GM18508 (cell line): ENCODE measurements around the gene LAGE3.

Experiments used
- ATAC-seq: cut with Tn5 transposase; IDR thresholded peaks from one replicate; pipeline ENCODE4 v1.9.1; 2021; ENCODE audit warnings: moderate number of reproducible peaks; ENCODE audit not compliant: insufficient read depth, unreplicated experiment

Gene LAGE3

DNA sequence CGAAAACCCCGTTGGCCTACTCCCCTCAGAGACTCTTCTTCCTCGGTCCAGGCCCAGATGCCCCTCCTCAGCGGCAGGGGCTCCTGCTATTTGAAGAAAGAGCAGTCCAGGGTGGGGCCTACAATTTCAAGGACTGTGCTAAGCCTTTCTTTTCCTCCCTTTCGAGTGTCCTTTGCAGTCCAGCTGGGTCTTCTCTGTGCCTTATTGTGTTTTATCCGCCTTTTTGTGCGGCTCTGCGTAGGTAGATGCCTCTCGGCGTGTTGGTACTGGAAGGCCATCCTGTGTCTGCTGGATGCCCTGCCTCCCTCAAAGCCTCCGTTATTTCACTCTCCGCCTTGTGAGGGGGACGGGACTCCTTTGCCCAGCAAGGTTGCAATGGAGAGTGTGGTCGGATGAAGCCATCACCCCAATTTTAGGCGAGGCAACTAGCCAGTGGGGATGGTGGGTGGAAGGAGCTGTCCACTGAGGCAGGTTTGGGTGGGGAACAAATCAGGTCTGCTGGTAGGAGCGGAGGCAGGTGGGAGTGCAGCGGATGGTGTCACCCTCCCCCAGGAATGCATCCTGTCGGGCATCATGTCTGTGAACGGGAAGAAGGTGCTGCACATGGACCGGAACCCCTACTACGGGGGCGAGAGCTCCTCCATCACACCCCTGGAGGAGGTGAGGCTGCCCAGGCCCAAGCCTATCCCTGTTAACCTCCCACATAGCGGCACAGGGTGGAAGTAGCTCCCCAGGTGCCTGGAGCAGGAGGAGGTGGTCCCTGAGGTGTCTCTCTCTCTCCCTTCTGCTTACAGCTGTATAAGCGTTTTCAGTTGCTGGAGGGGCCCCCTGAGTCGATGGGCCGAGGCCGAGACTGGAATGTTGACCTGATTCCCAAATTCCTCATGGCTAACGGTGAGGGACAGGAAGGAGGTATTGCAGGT is 40.8 kb downstream of the LAGE3 start:
- ATAC-seq: no peak

DNA sequence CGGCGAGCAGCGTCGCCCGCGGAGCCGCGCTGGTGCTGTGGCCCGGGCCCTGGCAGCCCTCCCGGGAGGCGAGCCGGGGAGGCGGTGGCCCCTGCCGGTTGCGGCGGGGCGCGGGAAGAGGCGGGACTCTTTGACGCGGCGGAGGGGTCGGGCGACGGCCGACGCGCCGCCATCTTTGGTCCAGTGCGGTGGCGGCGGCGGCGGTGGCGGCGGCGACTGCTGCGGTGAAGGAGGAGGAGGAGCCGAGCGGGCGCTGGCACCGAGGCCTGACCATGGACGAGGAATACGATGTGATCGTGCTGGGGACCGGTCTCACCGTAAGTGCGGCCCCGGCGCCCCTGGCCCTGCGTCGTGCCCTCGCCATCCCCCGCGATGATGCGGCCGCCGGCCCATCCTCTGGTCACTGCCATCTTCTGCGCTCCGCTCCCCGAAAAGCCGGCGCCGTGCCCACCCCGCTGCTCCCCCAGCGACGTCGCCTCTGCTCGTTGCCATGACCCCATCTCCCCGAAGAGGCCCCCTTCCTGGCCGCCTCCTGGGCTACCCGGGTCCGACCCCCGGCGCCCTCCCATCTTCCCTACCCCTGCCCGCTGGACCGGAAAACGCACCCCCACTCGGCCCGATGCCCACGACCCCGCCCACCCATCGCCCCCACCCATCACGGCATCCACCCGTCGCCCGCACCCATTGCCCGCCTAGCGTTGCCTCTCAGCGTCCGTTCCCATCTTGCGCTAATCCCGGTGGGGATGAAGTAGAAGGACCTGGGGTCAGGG is 41.9 kb downstream of the LAGE3 start, which contains the start of gene GDI1:
GDI1 (plus strand) TSS at position 172 of the 770 bp plus-strand sequence; CDS start at position 273, 101 bp downstream.
- ATAC-seq: no peak

DNA sequence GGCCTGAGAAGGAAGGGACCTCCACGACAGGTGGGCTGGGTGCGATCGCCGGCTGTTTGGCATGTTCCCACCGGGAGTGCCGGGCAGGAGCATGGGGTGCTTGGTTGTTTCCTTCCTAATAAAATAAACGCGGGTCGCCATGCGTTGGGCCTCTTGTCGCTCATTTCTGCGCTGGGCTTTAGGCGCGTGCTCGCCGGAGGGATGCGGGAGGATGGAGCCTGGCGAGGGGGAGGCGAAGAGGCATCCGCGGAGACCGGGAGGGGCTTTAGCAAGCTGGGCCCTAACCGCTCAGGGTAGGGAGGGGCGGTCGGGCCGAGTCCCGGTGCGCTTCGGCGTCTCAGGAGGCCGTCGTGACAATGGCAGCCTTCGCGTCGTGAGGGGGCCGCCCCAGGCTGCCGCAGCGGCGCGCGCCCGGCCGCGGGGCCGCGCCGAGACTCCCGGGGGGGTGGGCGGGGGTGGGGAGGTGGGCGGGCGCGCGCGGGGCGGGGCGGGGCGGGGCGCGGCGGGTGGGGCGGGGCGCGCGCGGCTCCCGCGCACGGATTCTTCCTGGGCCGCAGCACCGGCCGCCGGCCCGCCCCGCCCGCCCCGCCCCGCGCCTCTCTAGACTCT is 42.6 kb downstream of the LAGE3 start:
- ATAC-seq: no peak

DNA sequence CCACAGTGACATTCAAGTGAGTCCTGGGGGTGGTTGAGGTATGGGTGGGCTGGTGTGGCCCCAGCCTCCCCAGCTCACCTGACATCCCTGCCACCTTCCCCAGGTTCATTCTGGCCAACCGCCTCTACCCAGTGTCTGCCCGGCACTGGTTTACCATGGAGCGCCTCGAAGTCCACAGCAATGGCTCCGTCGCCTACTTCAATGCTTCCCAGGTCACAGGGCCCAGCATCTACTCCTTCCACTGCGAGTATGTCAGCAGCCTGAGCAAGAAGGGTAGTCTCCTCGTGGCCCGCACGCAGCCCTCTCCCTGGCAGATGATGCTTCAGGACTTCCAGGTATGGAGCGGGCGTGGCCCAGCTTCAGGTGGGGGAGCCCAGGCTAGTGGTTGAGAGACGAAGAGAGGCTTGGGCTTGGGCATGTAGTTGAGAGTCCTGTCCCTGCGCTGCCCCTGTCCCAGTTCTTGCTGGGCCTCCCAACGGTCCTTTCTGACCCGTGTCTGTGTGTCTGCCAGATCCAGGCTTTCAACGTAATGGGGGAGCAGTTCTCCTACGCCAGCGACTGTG is 43.8 kb downstream of the LAGE3 start:
- no peak for ATAC-seq

DNA sequence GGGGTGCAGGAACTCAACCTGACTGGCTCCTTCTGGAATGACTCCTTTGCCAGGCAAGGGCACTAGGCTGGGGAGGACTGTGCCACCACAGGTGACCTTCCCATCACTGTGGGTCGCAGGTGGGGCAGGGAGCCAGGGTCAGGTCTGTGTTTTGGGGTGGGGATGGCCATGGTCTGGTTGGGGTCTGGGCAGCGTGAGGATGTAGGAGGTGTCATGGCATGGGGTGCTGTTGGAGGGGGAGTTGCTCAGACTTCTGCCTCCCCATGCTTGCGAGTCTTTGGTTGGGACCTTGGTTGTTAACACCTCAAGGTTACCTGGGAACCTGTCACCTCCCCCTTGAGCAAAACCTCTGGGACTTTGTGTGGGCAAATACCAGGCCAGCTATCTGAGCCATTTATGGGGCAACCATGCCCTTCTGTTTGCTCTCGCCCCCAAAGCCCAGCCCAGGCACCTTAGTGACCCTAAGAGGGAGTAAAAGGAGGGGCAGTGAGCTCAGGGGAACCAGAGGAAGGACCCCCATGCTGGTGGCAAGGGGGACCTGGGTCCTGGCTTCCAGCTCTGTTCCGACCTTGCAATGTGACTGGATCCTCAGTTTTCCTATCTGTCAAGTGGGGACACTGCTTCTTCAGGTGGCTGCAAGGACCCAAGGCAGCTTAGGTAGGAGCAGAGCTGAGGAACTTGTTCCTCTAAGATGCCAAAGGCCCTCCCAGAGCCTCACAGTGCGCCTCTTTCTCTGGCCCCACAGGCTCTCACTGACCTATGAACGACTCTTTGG is 44.5 kb downstream of the LAGE3 start:
- no peak for ATAC-seq

DNA sequence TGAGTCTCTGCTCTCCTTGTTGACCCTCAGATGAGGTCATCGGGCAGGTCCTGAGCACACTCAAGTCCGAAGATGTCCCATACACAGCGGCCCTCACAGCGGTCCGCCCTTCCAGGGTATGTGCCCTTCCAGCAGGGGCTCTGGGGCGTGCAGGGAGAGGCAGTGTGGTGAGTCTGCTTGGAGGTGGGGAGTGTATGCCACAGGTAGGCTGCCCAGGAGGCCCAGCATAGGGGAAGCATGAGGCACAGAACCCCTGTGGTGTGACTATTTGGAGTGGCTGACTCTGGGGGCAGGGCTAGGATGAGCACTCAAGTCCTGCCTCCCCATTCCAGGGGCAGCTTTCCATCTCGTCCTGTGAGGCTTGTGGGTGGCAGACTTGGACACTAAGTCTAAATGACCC is 45.5 kb downstream of the LAGE3 start:
- no peak for ATAC-seq

DNA sequence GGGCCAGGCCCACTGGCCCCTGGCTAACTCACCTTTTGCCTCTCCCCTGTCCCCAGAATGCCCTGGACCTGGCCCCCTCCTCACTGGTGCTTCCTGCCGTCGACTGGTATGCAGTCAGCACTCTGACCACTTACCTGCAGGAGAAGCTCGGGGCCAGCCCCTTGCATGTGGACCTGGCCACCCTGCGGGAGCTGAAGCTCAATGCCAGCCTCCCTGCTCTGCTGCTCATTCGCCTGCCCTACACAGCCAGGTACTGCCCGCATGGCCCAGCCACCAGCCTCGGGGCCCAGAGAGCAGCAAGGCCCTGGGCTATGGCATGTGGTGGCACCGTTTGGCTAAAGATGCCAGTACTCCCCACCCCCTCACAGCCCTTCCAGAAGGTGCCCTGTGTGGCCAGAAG is 46.9 kb downstream of the LAGE3 start:
- ATAC-seq: no peak

DNA sequence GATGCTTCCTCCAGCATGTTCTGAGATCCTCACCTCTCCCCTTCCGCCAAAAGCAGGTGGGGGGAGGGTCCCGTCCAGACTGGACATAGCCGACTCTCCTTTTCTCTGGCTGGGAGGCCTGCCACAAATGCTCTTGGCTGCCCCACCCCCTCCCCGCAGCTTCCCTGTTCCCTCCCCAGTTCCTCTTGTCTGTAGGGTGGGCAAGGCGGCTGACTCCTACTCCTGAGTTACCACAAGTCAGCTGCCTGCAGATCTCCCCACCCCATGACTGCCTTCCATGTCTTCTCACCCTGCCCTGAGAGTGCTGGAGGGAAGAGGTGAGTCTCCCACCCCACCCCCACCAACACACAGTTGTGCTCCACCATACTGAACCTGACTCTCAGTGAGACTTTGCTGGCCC is 47.7 kb downstream of the LAGE3 start:
- ATAC-seq: no peak

DNA sequence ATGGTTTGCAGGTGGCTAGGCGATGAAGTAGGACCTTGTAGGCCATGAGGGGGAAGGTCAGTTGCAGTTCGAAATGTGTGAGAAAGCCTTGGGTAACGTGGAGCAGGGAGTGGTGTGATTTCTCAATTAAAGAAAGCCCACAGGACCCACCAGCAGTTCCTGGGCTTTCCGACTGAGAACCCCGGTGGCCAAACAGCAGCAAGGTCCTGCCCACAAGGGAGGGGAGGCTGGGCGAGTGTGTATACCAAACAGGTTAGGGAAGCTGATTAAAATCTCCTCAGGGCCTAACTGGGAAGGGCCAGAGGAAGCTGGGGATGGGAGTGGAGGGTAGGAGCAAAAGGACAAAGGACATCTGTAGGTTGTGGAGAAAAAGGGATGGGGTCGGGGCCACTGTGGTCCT is 48.2 kb downstream of the LAGE3 start:
- ATAC-seq: no peak

DNA sequence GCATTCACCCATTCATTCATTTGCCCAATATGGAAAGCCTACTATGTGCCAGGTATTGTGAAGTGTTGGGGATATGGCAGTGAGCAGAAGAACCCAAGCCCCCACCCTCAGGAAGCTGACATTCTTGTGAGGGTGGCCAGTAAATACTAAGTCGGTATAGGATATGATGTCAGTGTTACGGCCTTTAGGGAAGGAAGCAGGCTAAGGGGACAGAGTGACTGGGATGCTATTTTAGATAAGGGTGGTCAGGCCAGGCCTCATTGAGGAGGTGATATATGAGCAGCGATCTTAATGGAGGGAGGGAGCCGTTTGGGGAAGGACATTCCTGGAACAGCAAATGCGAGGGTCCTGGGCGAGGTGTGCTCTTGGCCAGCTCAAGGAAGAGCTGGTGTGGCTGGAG is 48.6 kb downstream of the LAGE3 start:
- no peak for ATAC-seq

DNA sequence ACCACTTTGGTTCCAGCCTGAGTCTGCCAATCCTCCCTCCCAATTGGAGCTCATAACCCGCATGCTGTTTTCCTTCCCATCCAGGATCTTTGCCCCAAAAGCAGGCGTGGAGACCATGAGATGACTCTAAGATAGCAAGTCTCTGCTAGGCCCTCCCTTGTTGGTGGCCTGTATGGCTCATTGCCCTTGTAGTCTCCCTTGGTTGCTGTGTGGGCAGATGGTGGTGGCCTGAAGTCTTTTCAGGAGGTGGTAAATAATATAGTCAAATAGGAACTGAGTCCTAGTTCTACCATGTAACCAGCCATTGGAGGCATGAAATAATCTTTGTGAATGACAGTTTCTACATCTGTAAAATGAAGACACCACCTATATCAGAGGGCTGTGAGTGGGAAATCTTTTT is 49.4 kb downstream of the LAGE3 start:
- no peak for ATAC-seq

DNA sequence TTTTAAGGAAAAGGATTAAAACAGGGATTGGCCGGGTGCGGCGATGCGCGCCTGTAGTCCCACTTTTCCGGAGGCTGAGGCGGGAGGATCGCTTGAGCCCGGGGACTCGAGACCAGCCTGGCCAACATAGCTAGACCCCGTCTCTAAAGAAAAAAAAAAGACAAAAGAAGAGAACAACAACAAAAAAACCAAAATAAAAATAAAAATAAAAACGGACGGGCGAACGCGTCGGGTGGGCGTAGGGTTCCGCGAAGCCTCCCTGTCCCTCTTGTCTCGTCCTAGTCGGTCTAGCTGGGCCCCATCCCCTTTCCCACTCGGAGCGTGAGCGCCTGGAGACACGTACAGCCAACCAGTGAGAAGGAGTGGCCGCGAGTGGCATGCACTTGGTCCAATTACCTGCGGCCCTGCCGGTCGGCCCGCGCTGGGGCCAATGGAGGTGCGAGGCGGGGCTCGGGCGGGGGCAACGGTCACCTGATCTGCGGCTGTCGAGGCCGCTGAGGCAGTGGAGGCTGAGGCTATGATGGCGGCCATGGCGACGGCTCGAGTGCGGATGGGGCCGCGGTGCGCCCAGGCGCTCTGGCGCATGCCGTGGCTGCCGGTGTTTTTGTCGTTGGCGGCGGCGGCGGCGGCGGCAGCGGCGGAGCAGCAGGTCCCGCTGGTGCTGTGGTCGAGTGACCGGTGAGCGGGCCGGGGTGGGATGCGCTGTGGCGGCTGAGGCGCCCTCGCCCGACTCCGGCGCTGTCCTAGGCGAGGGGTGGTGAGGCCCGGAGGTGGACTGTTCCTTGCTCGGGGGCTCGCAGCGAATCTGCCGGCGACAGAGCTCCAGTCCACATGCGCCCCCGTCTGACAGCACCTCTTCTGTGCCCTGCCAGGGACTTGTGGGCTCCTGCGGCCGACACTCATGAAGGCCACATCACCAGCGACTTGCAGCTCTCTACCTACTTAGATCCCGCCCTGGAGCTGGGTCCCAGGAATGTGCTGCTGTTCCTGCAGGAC is 50.6 kb downstream of the LAGE3 start, which contains the start of gene ATP6AP1:
ATP6AP1 (plus strand) TSS at position 502 of the 996 bp plus-strand sequence; CDS start at position 518, 16 bp downstream.
- ATAC-seq: peak; percentile 59
